HepG2 (cell line): Measurements from ENCODE around the gene SLC8A2. TPM values are rescaled to one million over a fixed set of nuclear protein-coding genes. Genes with fewer than 3 reads are reported as not detected.

Experiments used
- CAMTA2 ChIP-seq: sonication (generic); formaldehyde crosslinking; IDR thresholded peaks from 2 replicates; pipeline ENCODE4 v1.4.0; 2020; ENCODE audit warnings: mild to moderate bottlenecking, missing genetic modification reagents, borderline replicate concordance
- CEBPG ChIP-seq: IDR thresholded peaks from 2 replicates; pipeline ENCODE4 v1.6.1; 2016
- FOXK1 ChIP-seq: sonication (generic); formaldehyde crosslinking; IDR thresholded peaks from 2 replicates; pipeline ENCODE4 v1.4.0; 2020; ENCODE audit warnings: low read depth, missing genetic modification reagents, borderline replicate concordance
- HMG20B ChIP-seq: conservative IDR thresholded peaks from 2 replicates; pipeline ENCODE4 v1.6.1; 2016; ENCODE audit warnings: missing genetic modification reagents, missing compliant biosample characterization
- NCOA2 ChIP-seq: sonication (generic); formaldehyde crosslinking; IDR thresholded peaks from 2 replicates; pipeline ENCODE4 v1.8.0; 2022; ENCODE audit warnings: inconsistent platforms
- SAP130 ChIP-seq: IDR thresholded peaks from 2 replicates; pipeline ENCODE4 v1.6.1; 2016; ENCODE audit warnings: low read depth
- THAP11 ChIP-seq: IDR thresholded peaks from 2 replicates; pipeline ENCODE4 v1.6.1; 2016; ENCODE audit warnings: missing biosample characterization, missing genetic modification reagents
- ZFX ChIP-seq: sonication (generic); formaldehyde crosslinking; IDR thresholded peaks from 2 replicates; pipeline ENCODE4 v1.4.0; 2020; ENCODE audit warnings: mild to moderate bottlenecking, low read depth, missing genetic modification reagents, moderate library complexity
- ZMYM3 ChIP-seq: sonication (generic); formaldehyde crosslinking; IDR thresholded peaks from 2 replicates; pipeline ENCODE4 v1.5.1; 2020; ENCODE audit warnings: mild to moderate bottlenecking, missing genetic modification reagents
- ZNF556 ChIP-seq: sonication (generic); formaldehyde crosslinking; IDR thresholded peaks from 2 replicates; pipeline ENCODE4 v1.4.0; 2020; ENCODE audit warnings: mild to moderate bottlenecking, missing genetic modification reagents, borderline replicate concordance
- ZNF83 ChIP-seq: sonication (generic); formaldehyde crosslinking; IDR thresholded peaks from 2 replicates; pipeline ENCODE4 v1.4.0; 2020; ENCODE audit warnings: missing genetic modification reagents, mild to moderate bottlenecking, borderline replicate concordance
- polyA plus RNA-seq, 8 experiments: library from polyadenylated mRNA; depleted of rRNA in 3 of 8; stranded (reverse) in 7 of 8; unstranded in 1 of 8; fragments of >200 nt; fragmentation: Illumina TruSeq in 4 of 8; extraction: Trizol in 4 of 8; gene quantifications; 2 replicates each; pipeline versions ENCODE4 v1.2.1 to v1.2.3, GENCODE V29; 2011 to 2016; ENCODE audit warnings: low read depth in 4 of 8, missing spikeins in 1 of 8, mixed read lengths in 1 of 8; ENCODE audit not compliant: insufficient read depth in 1 of 8
- total RNA-seq, 5 experiments: library from RNA; depleted of rRNA; stranded (reverse); fragments of >200 nt; fragmentation: Illumina TruSeq; extraction: Trizol; gene quantifications; 2 replicates each; pipeline ENCODE4 v1.2.3, GENCODE V29; 2016; ENCODE audit warnings: low read depth in 1 of 5
- TF ChIP-seq, protein P1 (sequence below), 2 experiments: fragments of 450-650 bp in 1 of 2; sonication (generic) in 1 of 2; formaldehyde crosslinking in 1 of 2; IDR thresholded peaks; 2 replicates each; pipeline versions ENCODE4 v1.6.1 to v1.8.0; 2016 to 2022; ENCODE audit warnings: antibody characterized with exemption in 1 of 2, mild to moderate bottlenecking in 1 of 2, missing genetic modification reagents in 1 of 2
- TF ChIP-seq, protein P2 (sequence below), 2 experiments: sonication (generic) in 1 of 2; formaldehyde crosslinking in 1 of 2; IDR thresholded peaks; 2 replicates each; pipeline versions ENCODE4 v1.6.1 to v1.9.0; 2014 to 2022; ENCODE audit warnings: antibody characterized with exemption in 1 of 2, borderline replicate concordance in 1 of 2, inconsistent platforms in 1 of 2, low read depth in 1 of 2, missing genetic modification reagents in 1 of 2

The SLC8A2 gene
- total and polyA plus RNA-seq, 2 of the 13 experiments (the other 11 are each of a cell fraction or from before 2014, with no cell fraction given) = 0.02 TPM; not detected in 1

DNA sequence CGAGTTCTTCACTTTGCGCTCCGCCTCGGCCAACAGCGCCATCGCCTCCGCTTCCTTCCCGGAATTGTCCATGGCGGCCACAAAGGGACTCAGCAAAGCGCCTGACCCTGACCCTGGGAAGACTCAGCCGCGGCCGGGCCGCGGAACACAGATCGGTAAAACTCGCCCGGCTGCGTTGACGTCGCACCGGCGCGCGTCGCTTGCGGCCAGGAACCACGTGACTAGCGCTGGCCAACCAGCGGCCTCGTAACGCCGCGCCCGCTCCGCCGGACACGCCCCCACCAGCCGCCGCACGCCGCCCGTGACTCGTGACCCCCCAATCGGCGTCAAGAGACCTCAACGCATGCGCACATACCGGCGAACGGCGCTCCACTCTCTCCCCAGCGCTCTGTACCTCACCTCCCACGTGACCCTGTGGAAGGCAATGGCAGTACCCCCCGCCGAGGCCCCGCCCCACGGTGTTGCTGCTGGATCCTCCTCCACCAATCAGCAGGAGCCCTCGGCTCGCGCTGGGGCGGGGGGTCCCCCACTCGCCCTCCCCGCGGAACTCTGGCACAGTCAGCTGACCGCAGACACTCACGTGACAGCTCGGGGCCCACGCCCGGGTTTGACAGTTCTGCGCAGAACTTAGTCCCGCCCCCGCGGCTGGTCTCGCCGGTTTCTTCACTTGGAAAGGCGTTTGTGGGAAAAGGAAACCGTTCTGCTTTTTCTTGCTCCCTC lies 43.3 kb upstream of the SLC8A2 start, which contains the start of gene NAPA (continued):
- TF ChIP-seq, protein P1, sequence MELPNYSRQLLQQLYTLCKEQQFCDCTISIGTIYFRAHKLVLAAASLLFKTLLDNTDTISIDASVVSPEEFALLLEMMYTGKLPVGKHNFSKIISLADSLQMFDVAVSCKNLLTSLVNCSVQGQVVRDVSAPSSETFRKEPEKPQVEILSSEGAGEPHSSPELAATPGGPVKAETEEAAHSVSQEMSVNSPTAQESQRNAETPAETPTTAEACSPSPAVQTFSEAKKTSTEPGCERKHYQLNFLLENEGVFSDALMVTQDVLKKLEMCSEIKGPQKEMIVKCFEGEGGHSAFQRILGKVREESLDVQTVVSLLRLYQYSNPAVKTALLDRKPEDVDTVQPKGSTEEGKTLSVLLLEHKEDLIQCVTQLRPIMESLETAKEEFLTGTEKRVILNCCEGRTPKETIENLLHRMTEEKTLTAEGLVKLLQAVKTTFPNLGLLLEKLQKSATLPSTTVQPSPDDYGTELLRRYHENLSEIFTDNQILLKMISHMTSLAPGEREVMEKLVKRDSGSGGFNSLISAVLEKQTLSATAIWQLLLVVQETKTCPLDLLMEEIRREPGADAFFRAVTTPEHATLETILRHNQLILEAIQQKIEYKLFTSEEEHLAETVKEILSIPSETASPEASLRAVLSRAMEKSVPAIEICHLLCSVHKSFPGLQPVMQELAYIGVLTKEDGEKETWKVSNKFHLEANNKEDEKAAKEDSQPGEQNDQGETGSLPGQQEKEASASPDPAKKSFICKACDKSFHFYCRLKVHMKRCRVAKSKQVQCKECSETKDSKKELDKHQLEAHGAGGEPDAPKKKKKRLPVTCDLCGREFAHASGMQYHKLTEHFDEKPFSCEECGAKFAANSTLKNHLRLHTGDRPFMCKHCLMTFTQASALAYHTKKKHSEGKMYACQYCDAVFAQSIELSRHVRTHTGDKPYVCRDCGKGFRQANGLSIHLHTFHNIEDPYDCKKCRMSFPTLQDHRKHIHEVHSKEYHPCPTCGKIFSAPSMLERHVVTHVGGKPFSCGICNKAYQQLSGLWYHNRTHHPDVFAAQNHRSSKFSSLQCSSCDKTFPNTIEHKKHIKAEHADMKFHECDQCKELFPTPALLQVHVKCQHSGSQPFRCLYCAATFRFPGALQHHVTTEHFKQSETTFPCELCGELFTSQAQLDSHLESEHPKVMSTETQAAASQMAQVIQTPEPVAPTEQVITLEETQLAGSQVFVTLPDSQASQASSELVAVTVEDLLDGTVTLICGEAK (IDR thresholded peaks at IDR 0.05) = no peak
- TF ChIP-seq, protein P1 (CRISPR knock-in tag; IDR thresholded peaks at IDR 0.05) = peak; percentile 54; the same call in 1 of the 2 replicates
- TF ChIP-seq ZMYM3 (CRISPR knock-in tag) = peak; percentile 39; the same call in 1 of the 2 replicates
- peak; percentile 95 for TF ChIP-seq FOXK1 (CRISPR knock-in tag)
- TF ChIP-seq HMG20B (CRISPR knock-in tag) = peak; percentile 27; the same call in 1 of the 2 replicates
- TF ChIP-seq, protein P2, sequence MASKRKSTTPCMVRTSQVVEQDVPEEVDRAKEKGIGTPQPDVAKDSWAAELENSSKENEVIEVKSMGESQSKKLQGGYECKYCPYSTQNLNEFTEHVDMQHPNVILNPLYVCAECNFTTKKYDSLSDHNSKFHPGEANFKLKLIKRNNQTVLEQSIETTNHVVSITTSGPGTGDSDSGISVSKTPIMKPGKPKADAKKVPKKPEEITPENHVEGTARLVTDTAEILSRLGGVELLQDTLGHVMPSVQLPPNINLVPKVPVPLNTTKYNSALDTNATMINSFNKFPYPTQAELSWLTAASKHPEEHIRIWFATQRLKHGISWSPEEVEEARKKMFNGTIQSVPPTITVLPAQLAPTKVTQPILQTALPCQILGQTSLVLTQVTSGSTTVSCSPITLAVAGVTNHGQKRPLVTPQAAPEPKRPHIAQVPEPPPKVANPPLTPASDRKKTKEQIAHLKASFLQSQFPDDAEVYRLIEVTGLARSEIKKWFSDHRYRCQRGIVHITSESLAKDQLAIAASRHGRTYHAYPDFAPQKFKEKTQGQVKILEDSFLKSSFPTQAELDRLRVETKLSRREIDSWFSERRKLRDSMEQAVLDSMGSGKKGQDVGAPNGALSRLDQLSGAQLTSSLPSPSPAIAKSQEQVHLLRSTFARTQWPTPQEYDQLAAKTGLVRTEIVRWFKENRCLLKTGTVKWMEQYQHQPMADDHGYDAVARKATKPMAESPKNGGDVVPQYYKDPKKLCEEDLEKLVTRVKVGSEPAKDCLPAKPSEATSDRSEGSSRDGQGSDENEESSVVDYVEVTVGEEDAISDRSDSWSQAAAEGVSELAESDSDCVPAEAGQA (IDR thresholded peaks at IDR 0.05; ENCODE audit: low read depth) = peak; percentile 71; the same call in 1 of the 2 replicates
- TF ChIP-seq, protein P2 (CRISPR knock-in tag; IDR thresholded peaks at IDR 0.05; ENCODE audit: borderline replicate concordance) = no peak
- TF ChIP-seq THAP11 (CRISPR knock-in tag) = peak; percentile 93
- TF ChIP-seq ZNF83 (CRISPR knock-in tag) = 0 out of 2 replicates have a peak, but pooled peaks have one; percentile 42
- peak; percentile 100 for TF ChIP-seq SAP130 (CRISPR knock-in tag)
- TF ChIP-seq CEBPG (CRISPR knock-in tag) = peak; percentile 22
- peak; percentile 86 for TF ChIP-seq ZFX (CRISPR knock-in tag)
- no peak for TF ChIP-seq CAMTA2 (CRISPR knock-in tag)
- TF ChIP-seq NCOA2 (CRISPR knock-in tag) = no peak
- TF ChIP-seq ZNF556 (CRISPR knock-in tag) = peak; percentile 81
